Measurements from ENCODE around the gene DOK5.

The DOK5 gene

GRCh38 chr20:54611708-54612412 is 136.5 kb downstream of the DOK5 start:
- H3K27me3 ChIP-seq (ENCODE audit: insufficient read depth, low read length, poor library complexity): peaks cover 4% of the 10 kb centered on the region
- H3K9ac ChIP-seq (ENCODE audit: low read depth, low read length): no peak overlapping the region
- no peak overlapping the region for H3K4me3 ChIP-seq (ENCODE audit: low read depth in 1 of 2, low read length in 2 of 2)
- H3K4me2 ChIP-seq (ENCODE audit: insufficient read depth, low read length): no peak overlapping the region
- H4K20me1 ChIP-seq (ENCODE audit: insufficient read depth, low read length): no peaks in the 10 kb centered on the region
- DNase-seq (no peak), ATAC-seq (ENCODE audit: insufficient read depth, low read depth) (no peak)
- no peak overlapping the region for H2AFZ ChIP-seq (ENCODE audit: low read depth, low read length)
- no peaks in the 10 kb centered on the region for H3K9me3 ChIP-seq (ENCODE audit: insufficient read depth, low read length, severe bottlenecking)
- no peak for TF ChIP-seq EZH2 (IDR thresholded peaks at IDR 0.05; ENCODE audit: borderline replicate concordance, low read depth, low read length, severe bottlenecking)
- no peak for TF ChIP-seq CTCF (IDR thresholded peaks at IDR 0.05; ENCODE audit: borderline replicate concordance, extremely low read depth, low read length, poor library complexity, severe bottlenecking)
- H3K27ac ChIP-seq (ENCODE audit: low read length): no peak overlapping the region
- no peaks in the 10 kb centered on the region for H3K4me1 ChIP-seq (ENCODE audit: insufficient read depth, low read length)
- no peaks in the 10 kb centered on the region for H3K79me2 ChIP-seq (ENCODE audit: insufficient read depth, low read length)
- H3K36me3 ChIP-seq (ENCODE audit: insufficient read depth, low read length): no peaks in the 10 kb centered on the region

GRCh38 chr20:54618412-54618811 is 143.0 kb downstream of the DOK5 start:
- no peak overlapping the region for H3K4me2 ChIP-seq (ENCODE audit: insufficient read depth, low read length)
- no peaks in the 10 kb centered on the region for H3K9me3 ChIP-seq (ENCODE audit: insufficient read depth, low read length, severe bottlenecking)
- no peaks in the 10 kb centered on the region for H4K20me1 ChIP-seq (ENCODE audit: insufficient read depth, low read length)
- H2AFZ ChIP-seq (ENCODE audit: low read depth, low read length): no peak overlapping the region
- H3K79me2 ChIP-seq (ENCODE audit: insufficient read depth, low read length): no peaks in the 10 kb centered on the region
- no peak for TF ChIP-seq EZH2 (IDR thresholded peaks at IDR 0.05; ENCODE audit: borderline replicate concordance, low read depth, low read length, severe bottlenecking)
- TF ChIP-seq CTCF (IDR thresholded peaks at IDR 0.05; ENCODE audit: borderline replicate concordance, extremely low read depth, low read length, poor library complexity, severe bottlenecking): no peak
- H3K27ac ChIP-seq (ENCODE audit: low read length): no peak overlapping the region
- no peaks in the 10 kb centered on the region for H3K4me1 ChIP-seq (ENCODE audit: insufficient read depth, low read length)
- H3K4me3 ChIP-seq (ENCODE audit: low read depth in 1 of 2, low read length in 2 of 2): no peak overlapping the region
- no peak overlapping the region for H3K9ac ChIP-seq (ENCODE audit: low read depth, low read length)
- ATAC-seq (ENCODE audit: insufficient read depth, low read depth): no peak
- no peaks in the 10 kb centered on the region for H3K36me3 ChIP-seq (ENCODE audit: insufficient read depth, low read length)
- peaks cover 8% of the 10 kb centered on the region for H3K27me3 ChIP-seq (ENCODE audit: insufficient read depth, low read length, poor library complexity)
- DNase-seq: no peak

- H3K79me2 ChIP-seq (ENCODE audit: insufficient read depth, low read length): no peaks in the 10 kb centered on the region
- no peaks in the 10 kb centered on the region for H3K4me1 ChIP-seq (ENCODE audit: insufficient read depth, low read length)
- H2AFZ ChIP-seq (ENCODE audit: low read depth, low read length): no peak overlapping the region
- H3K27me3 ChIP-seq (ENCODE audit: insufficient read depth, low read length, poor library complexity): peaks cover 8% of the 10 kb centered on the region
- DNase-seq (no peak), ATAC-seq (ENCODE audit: insufficient read depth, low read depth) (no peak)
- no peak overlapping the region for H3K4me3 ChIP-seq (ENCODE audit: low read depth in 1 of 2, low read length in 2 of 2)
- no peak for TF ChIP-seq EZH2 (IDR thresholded peaks at IDR 0.05; ENCODE audit: borderline replicate concordance, low read depth, low read length, severe bottlenecking)
- TF ChIP-seq CTCF (IDR thresholded peaks at IDR 0.05; ENCODE audit: borderline replicate concordance, extremely low read depth, low read length, poor library complexity, severe bottlenecking): no peak
- no peak overlapping the region for H3K4me2 ChIP-seq (ENCODE audit: insufficient read depth, low read length)
- H3K36me3 ChIP-seq (ENCODE audit: insufficient read depth, low read length): no peaks in the 10 kb centered on the region
- no peak overlapping the region for H3K27ac ChIP-seq (ENCODE audit: low read length)
- H3K9me3 ChIP-seq (ENCODE audit: insufficient read depth, low read length, severe bottlenecking): no peaks in the 10 kb centered on the region
- H4K20me1 ChIP-seq (ENCODE audit: insufficient read depth, low read length): no peaks in the 10 kb centered on the region
- H3K9ac ChIP-seq (ENCODE audit: low read depth, low read length): no peak overlapping the region
Observed at GRCh38 chr20:54619181-54619580, 143.8 kb downstream of the DOK5 start.
